CD4-positive, alpha-beta T cell (primary cell): Measurements from ENCODE around the gene PLRG1. TPM values are rescaled to one million over a fixed set of nuclear protein-coding genes. Genes with fewer than 3 reads are reported as not detected.
A peak's percentile ranks its signal among the peaks of the same experiment; 100 is the strongest.

Experiments used
- ATAC-seq: fragments of 200-7000 bp; cut with Tn5 transposase; one replicate; pipeline ENCODE4 v1.10.0; 2022; ENCODE audit warnings: mild to moderate bottlenecking; ENCODE audit not compliant: poor library complexity
- CTCF ChIA-PET: fragments of 350-600 bp; sonication (Branson Sonifier 250); formaldehyde crosslinking; loops from one replicate; lab custom pipeline; 2021; ENCODE audit warnings: antibody characterized with exemption, inconsistent platforms; lab: Charles Lee
- POLR2A ChIA-PET: fragments of 350-600 bp; sonication (Branson Sonifier 250); formaldehyde crosslinking; loops from one replicate; lab custom pipeline; 2021; ENCODE audit warnings: antibody characterized with exemption, inconsistent platforms; lab: Charles Lee
- DNase-seq, 14 experiments: peaks; one replicate each; pipeline ENCODE4 v3.0.0-alpha.2; 2013 to 2020; ENCODE audit warnings: mixed read lengths in 2 of 14
- H3K27ac ChIP-seq, 2 donors: one replicate each; pipeline versions ENCODE4 v1.5.1 to v1.7.0; 2013; ENCODE audit warnings: low read length in 2 of 2, low read depth in 1 of 2, mild to moderate bottlenecking in 1 of 2
- H3K27me3 ChIP-seq, 2 experiments: 1 replicate in 1 of 2; 2 replicates in 1 of 2; pipeline versions ENCODE4 v1.6.1 to v1.7.0; 2013; ENCODE audit warnings: low read length in 2 of 2, control low read depth in 1 of 2, mild to moderate bottlenecking in 1 of 2, moderate library complexity in 1 of 2; ENCODE audit not compliant: insufficient read depth in 2 of 2, control insufficient read depth in 1 of 2
- H3K36me3 ChIP-seq: one replicate; pipeline ENCODE4 v1.6.1; 2013; ENCODE audit warnings: low read length, control low read depth; ENCODE audit not compliant: insufficient read depth
- H3K4me1 ChIP-seq: one replicate; pipeline ENCODE4 v1.6.1; 2013; ENCODE audit warnings: low read length, control low read depth; ENCODE audit not compliant: insufficient read depth
- H3K4me3 ChIP-seq: one replicate; pipeline ENCODE4 v1.5.1; 2013; ENCODE audit warnings: mild to moderate bottlenecking, low read length, moderate library complexity
- H3K9me3 ChIP-seq, 2 experiments: 1 replicate in 1 of 2; 2 replicates in 1 of 2; pipeline versions ENCODE4 v1.6.1 to v1.7.0; 2013; ENCODE audit warnings: low read length in 2 of 2, mild to moderate bottlenecking in 2 of 2, control low read depth in 1 of 2, moderate library complexity in 1 of 2; ENCODE audit not compliant: control insufficient read depth in 1 of 2, insufficient read depth in 1 of 2
- H3K27ac Mint-ChIP-seq: one replicate; pipeline ENCODE4 v1.8.0; 2020; ENCODE audit warnings: mixed read lengths
- H3K27me3 Mint-ChIP-seq: one replicate; pipeline ENCODE4 v1.8.0; 2021; ENCODE audit warnings: mixed read lengths
- H3K36me3 Mint-ChIP-seq: one replicate; pipeline ENCODE4 v1.8.0; 2021; ENCODE audit warnings: low read depth, mixed read lengths
- H3K4me1 Mint-ChIP-seq: one replicate; pipeline ENCODE4 v1.8.0; 2021; ENCODE audit warnings: low read depth, mixed read lengths
- H3K4me3 Mint-ChIP-seq: one replicate; pipeline ENCODE4 v1.8.0; 2020; ENCODE audit warnings: mild to moderate bottlenecking, mixed read lengths
- H3K9me3 Mint-ChIP-seq: one replicate; pipeline ENCODE4 v1.8.0; 2020; ENCODE audit warnings: mixed read lengths
- intact Hi-C, 2 experiments: fragments of 100-400 bp; cut with DNase I in 1 of 2; cut with micrococcal nuclease in 1 of 2; formaldehyde crosslinking; loops; one replicate each; pipeline versions ENCODE4 v1.15.1 to v1.9.0; 2023 to 2025; cut with DNase I, micrococcal nuclease
- total RNA-seq, 174 experiments: library from RNA in 2 of 174; stranded (reverse) in 2 of 174; gene quantifications; one replicate each; pipeline ENCODE4 v1.2.3 and lab custom pipeline; 2021 to 2026
- TF ChIP-seq, protein P1 (sequence below): fragments of 200-600 bp; IDR thresholded peaks from one replicate; pipeline ENCODE4 v1.8.0; 2022; ENCODE audit warnings: antibody characterized with exemption, mild to moderate bottlenecking

Gene PLRG1
- total RNA-seq, 2 experiments from 2014 or later, result 41.1 to 44.8 TPM

DNA sequence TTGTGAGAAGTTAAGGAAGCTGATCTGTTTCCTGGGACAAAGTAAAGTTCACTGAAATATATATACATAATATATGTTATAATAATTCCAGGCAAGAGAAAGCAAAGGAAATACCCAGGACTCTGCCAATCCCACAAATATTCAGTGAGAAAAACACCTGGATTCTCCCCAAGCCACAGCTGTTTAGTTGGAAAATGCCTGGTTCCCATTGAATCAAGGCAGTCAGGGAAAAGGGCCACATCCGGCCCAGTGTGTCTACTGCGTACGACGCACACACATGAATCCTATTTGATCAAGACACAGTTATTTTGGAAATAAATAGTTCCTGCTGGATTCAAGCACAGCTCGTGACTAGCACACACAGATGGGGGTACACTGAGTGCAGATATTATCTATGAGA lies 52.3 kb downstream of the PLRG1 start:
- Histone ChIP-seq H3K9me3 (no peaks in the 10 kb centered on the region), H3K4me1 (no peaks in the 10 kb centered on the region), H3K4me3 (no peak overlapping the region), H3K27ac (no peak overlapping the region), H3K36me3 (no peaks in the 10 kb centered on the region), H3K27me3 (peaks cover 9 to 30% of the 10 kb centered on the region in 2 experiments)
- Mint-ChIP-seq H3K4me3 (no peak overlapping the region), H3K36me3 (no peaks in the 10 kb centered on the region), H3K4me1 (no peaks in the 10 kb centered on the region), H3K9me3 (no peaks in the 10 kb centered on the region), H3K27ac (no peak overlapping the region), H3K27me3 (peaks cover 60% of the 10 kb centered on the region)
- DNase-seq, result no peak
- intact Hi-C loops, result no loop called here
- CTCF ChIA-PET, result no interaction called here
- TF ChIP-seq, protein P1, sequence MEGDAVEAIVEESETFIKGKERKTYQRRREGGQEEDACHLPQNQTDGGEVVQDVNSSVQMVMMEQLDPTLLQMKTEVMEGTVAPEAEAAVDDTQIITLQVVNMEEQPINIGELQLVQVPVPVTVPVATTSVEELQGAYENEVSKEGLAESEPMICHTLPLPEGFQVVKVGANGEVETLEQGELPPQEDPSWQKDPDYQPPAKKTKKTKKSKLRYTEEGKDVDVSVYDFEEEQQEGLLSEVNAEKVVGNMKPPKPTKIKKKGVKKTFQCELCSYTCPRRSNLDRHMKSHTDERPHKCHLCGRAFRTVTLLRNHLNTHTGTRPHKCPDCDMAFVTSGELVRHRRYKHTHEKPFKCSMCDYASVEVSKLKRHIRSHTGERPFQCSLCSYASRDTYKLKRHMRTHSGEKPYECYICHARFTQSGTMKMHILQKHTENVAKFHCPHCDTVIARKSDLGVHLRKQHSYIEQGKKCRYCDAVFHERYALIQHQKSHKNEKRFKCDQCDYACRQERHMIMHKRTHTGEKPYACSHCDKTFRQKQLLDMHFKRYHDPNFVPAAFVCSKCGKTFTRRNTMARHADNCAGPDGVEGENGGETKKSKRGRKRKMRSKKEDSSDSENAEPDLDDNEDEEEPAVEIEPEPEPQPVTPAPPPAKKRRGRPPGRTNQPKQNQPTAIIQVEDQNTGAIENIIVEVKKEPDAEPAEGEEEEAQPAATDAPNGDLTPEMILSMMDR, result no peak
- ATAC-seq, result no peak
- POLR2A ChIA-PET, result no interaction called here

DNA sequence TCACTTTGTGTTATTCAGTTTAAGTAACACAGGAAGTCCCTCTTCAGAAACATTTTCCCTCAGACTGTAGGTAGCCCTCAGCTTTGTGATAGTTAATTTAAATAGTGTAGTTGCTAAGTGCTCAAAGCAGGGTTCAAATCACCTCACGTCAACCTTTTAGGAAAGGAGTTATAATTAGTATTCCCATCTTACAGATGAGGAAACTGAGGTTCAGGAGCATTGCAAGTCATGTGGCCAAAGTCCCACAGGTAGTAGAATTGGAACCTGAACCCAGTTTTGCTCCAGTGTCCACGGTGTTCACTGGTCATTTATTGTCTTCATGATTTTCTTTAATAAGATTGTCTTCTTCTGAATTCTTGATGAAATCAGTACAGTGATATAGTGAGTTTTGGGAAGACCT lies 54.3 kb downstream of the PLRG1 start:
- peaks cover 71% of the 10 kb centered on the region for H3K27me3 Mint-ChIP-seq
- TF ChIP-seq, protein P1, result no peak
- Histone ChIP-seq H3K36me3 (no peaks in the 10 kb centered on the region), H3K27ac (no peak overlapping the region), H3K4me1 (peaks cover 10% of the 10 kb centered on the region), H3K27me3 (peaks cover 23 to 49% of the 10 kb centered on the region in 2 experiments), H3K4me3 (no peak overlapping the region), H3K9me3 (peaks cover 0 to 11% of the 10 kb centered on the region in 2 experiments)
- CTCF ChIA-PET, result no interaction called here
- H3K4me3 Mint-ChIP-seq, result no peak overlapping the region
- no peak for DNase-seq
- no peaks in the 10 kb centered on the region for H3K36me3 Mint-ChIP-seq
- H3K27ac Mint-ChIP-seq, result no peak overlapping the region
- POLR2A ChIA-PET, result no interaction called here
- H3K9me3 Mint-ChIP-seq, result no peaks in the 10 kb centered on the region
- ATAC-seq, result no peak
- intact Hi-C loops, result no loop called here
- peaks cover 14% of the 10 kb centered on the region for H3K4me1 Mint-ChIP-seq

GRCh38 chr4:154492288-154492687 lies 57.9 kb downstream of the PLRG1 start:
- CTCF ChIA-PET, result no interaction called here

More at GRCh38 chr4:154492288-154492687, 57.9 kb downstream of the PLRG1 start:
- Histone ChIP-seq H3K4me1 (peaks cover 15% of the 10 kb centered on the region), H3K27me3 (peaks cover 33 to 69% of the 10 kb centered on the region in 2 experiments), H3K27ac (no peak overlapping the region), H3K36me3 (no peaks in the 10 kb centered on the region), H3K4me3 (no peak overlapping the region), H3K9me3 (peaks cover 0 to 23% of the 10 kb centered on the region in 2 experiments)
- Mint-ChIP-seq H3K9me3 (no peaks in the 10 kb centered on the region), H3K27me3 (peaks cover 72% of the 10 kb centered on the region), H3K4me3 (peak overlapping the region; percentile 74), H3K4me1 (peaks cover 20% of the 10 kb centered on the region), H3K36me3 (no peaks in the 10 kb centered on the region), H3K27ac (no peak overlapping the region)
- intact Hi-C loops, result no loop called here
- ATAC-seq (peak; percentile 59), DNase-seq (no peak)
- POLR2A ChIA-PET, result no interaction called here
- TF ChIP-seq, protein P1, result no peak
